Embryonic facial prominence (tissue), 1 donor: ENCODE results near the gene SEC24D.

Experiments used
- DNase-seq: peaks from one replicate; pipeline ENCODE4 v3.0.0-alpha.2; 2016; ENCODE audit errors: extremely low spot score

The SEC24D gene

GRCh38 chr4:118773429-118773792 is 62.5 kb downstream of the SEC24D start:
- DNase-seq, result no peak

GRCh38 chr4:118772767-118773428 is 63.0 kb downstream of the SEC24D start:
- no peak for DNase-seq

GRCh38 chr4:118772081-118772766 is 63.7 kb downstream of the SEC24D start:
- peak; percentile 43 for DNase-seq

GRCh38 chr4:118770741-118771187 is 65.2 kb downstream of the SEC24D start:
- no peak for DNase-seq

- no peak for DNase-seq
Measured at GRCh38 chr4:118769161-118769560, 66.8 kb downstream of the SEC24D start.

GRCh38 chr4:118767109-118767508 is 68.8 kb downstream of the SEC24D start:
- no peak for DNase-seq

- DNase-seq, result no peak
Measured at GRCh38 chr4:118765399-118765798, 70.5 kb downstream of the SEC24D start.

- DNase-seq, result no peak
Measured at GRCh38 chr4:118762730-118763477, 73.0 kb downstream of the SEC24D start.

- no peak for DNase-seq
Measured at GRCh38 chr4:118762155-118762554, 73.8 kb downstream of the SEC24D start.

- no peak for DNase-seq
Measured at GRCh38 chr4:118761397-118762016, 74.4 kb downstream of the SEC24D start.

GRCh38 chr4:118760493-118760892 is 75.4 kb downstream of the SEC24D start:
- DNase-seq, result no peak

GRCh38 chr4:118760092-118760491 is 75.8 kb downstream of the SEC24D start:
- no peak for DNase-seq

- DNase-seq, result no peak
Measured at GRCh38 chr4:118759481-118759880, 76.4 kb downstream of the SEC24D start.

GRCh38 chr4:118758293-118758692 is 77.6 kb downstream of the SEC24D start:
- DNase-seq, result no peak

GRCh38 chr4:118757761-118758251 is 78.1 kb downstream of the SEC24D start:
- no peak for DNase-seq

- DNase-seq, result no peak
Measured at GRCh38 chr4:118756958-118757357, 79.0 kb downstream of the SEC24D start.

GRCh38 chr4:118756429-118756828 is 79.5 kb downstream of the SEC24D start:
- no peak for DNase-seq

GRCh38 chr4:118755438-118756226 is 80.3 kb downstream of the SEC24D start:
- DNase-seq, result no peak

- DNase-seq, result no peak
Measured at GRCh38 chr4:118754890-118755289, 81.0 kb downstream of the SEC24D start.

- DNase-seq, result no peak
Measured at GRCh38 chr4:118753685-118754084, 82.2 kb downstream of the SEC24D start.

GRCh38 chr4:118753096-118753495 is 82.8 kb downstream of the SEC24D start:
- DNase-seq, result no peak
